Measurements from ENCODE around the gene ADAMTS2.

- TF ChIP-seq EZH2 (IDR thresholded peaks at IDR 0.05) (no peak), POLR2AphosphoS5 (IDR thresholded peaks at IDR 0.05; ENCODE audit: borderline replicate concordance, low read depth, low read length) (no peak)
These were observed 65.2 kb downstream of the ADAMTS2 start for GRCh38 chr5:179280095-179280490.
